Activated T-helper 1 cell treated with anti-CD3 and anti-CD28 coated beads, Interleukin-12 subunit alpha, Interleukin-12 subunit beta, Interleukin-2, Interleukin-4 antibody, amounts not matched to agents 30 ng/mL and 10 ng/mL and 1 ng/mL, durations not matched to agents 14 hours and 24 hours and 36 hours (primary cell): ENCODE measurements around the gene DPP6. TPM values are rescaled to one million over a fixed set of nuclear protein-coding genes. Genes with fewer than 3 reads are reported as not detected.

Experiments used
- DNase-seq: peaks from one replicate; pipeline ENCODE4 v3.0.0; 2021; ENCODE audit warnings: low spot score
- H3K27ac Mint-ChIP-seq: one replicate; pipeline ENCODE4 v1.8.0; 2021; ENCODE audit warnings: mild to moderate bottlenecking, mixed read lengths
- H3K27me3 Mint-ChIP-seq: one replicate; pipeline ENCODE4 v1.8.0; 2022; ENCODE audit warnings: mild to moderate bottlenecking, moderate library complexity, mixed read lengths; ENCODE audit not compliant: insufficient read depth
- H3K36me3 Mint-ChIP-seq: one replicate; pipeline ENCODE4 v1.8.0; 2021; ENCODE audit warnings: low read depth, mixed read lengths
- H3K4me1 Mint-ChIP-seq: one replicate; pipeline ENCODE4 v1.8.0; 2021; ENCODE audit warnings: low read depth, mixed read lengths
- H3K4me3 Mint-ChIP-seq: one replicate; pipeline ENCODE4 v1.8.0; 2021; ENCODE audit warnings: mild to moderate bottlenecking, moderate library complexity, mixed read lengths
- H3K9me3 Mint-ChIP-seq: one replicate; pipeline ENCODE4 v1.8.0; 2021; ENCODE audit warnings: mixed read lengths
- intact Hi-C: fragments of 100-400 bp; cut with micrococcal nuclease; formaldehyde crosslinking; loops from one replicate; pipeline ENCODE4 v1.15.1; 2024
- total RNA-seq: library from RNA; stranded (reverse); gene quantifications from 2 replicates; pipeline ENCODE4 v1.2.3, GENCODE V29; 2022

The DPP6 gene
- total RNA-seq, 1 donor from 2014 or later: not detected

GRCh38 chr7:154310114-154310513 is 257.9 kb downstream of the DPP6 start:
- H3K27ac Mint-ChIP-seq: no peak overlapping the region
- H3K9me3 Mint-ChIP-seq: no peaks in the 10 kb centered on the region
- H3K4me3 Mint-ChIP-seq: no peak overlapping the region
- no peaks in the 10 kb centered on the region for H3K4me1 Mint-ChIP-seq
- no peaks in the 10 kb centered on the region for H3K27me3 Mint-ChIP-seq
- intact Hi-C loops: no loop called here
- H3K36me3 Mint-ChIP-seq: no peaks in the 10 kb centered on the region
- DNase-seq: no peak

GRCh38 chr7:154324196-154324595 is 272.0 kb downstream of the DPP6 start:
- Mint-ChIP-seq H3K27ac (no peak overlapping the region), H3K36me3 (no peaks in the 10 kb centered on the region), H3K27me3 (no peaks in the 10 kb centered on the region), H3K9me3 (peaks cover 6% of the 10 kb centered on the region), H3K4me1 (no peaks in the 10 kb centered on the region), H3K4me3 (no peak overlapping the region)
- no peak for DNase-seq
- intact Hi-C loops: no loop called here

- H3K9me3 Mint-ChIP-seq: peaks cover 19% of the 10 kb centered on the region
- no peaks in the 10 kb centered on the region for H3K36me3 Mint-ChIP-seq
- no peak for DNase-seq
These were observed 274.2 kb downstream of the DPP6 start for GRCh38 chr7:154326421-154326820.

GRCh38 chr7:154330318-154330717 is 278.1 kb downstream of the DPP6 start:
- H3K4me3 Mint-ChIP-seq: no peak overlapping the region
- no peaks in the 10 kb centered on the region for H3K4me1 Mint-ChIP-seq
- intact Hi-C loops: no loop called here
- peaks cover 26% of the 10 kb centered on the region for H3K9me3 Mint-ChIP-seq
- no peaks in the 10 kb centered on the region for H3K36me3 Mint-ChIP-seq
- no peaks in the 10 kb centered on the region for H3K27me3 Mint-ChIP-seq
- DNase-seq: no peak
- no peak overlapping the region for H3K27ac Mint-ChIP-seq

More at GRCh38 chr7:154326421-154326820, 274.2 kb downstream of the DPP6 start:
- no peaks in the 10 kb centered on the region for H3K4me1 Mint-ChIP-seq
- intact Hi-C loops: loop anchor here (2.0 kb wide), 1 partner anchor 36 kb away; no protein-coding TSS in a partner anchor
- no peak overlapping the region for H3K27ac Mint-ChIP-seq
- no peaks in the 10 kb centered on the region for H3K27me3 Mint-ChIP-seq
- no peak overlapping the region for H3K4me3 Mint-ChIP-seq

- DNase-seq: no peak
- Mint-ChIP-seq H3K36me3 (no peaks in the 10 kb centered on the region), H3K27ac (no peak overlapping the region), H3K4me1 (no peaks in the 10 kb centered on the region), H3K4me3 (no peak overlapping the region), H3K27me3 (no peaks in the 10 kb centered on the region), H3K9me3 (peaks cover 26% of the 10 kb centered on the region)
- intact Hi-C loops: no loop called here
These were observed 280.8 kb downstream of the DPP6 start for GRCh38 chr7:154332811-154333580.

GRCh38 chr7:154336295-154336694 is 284.1 kb downstream of the DPP6 start:
- Mint-ChIP-seq H3K27ac (no peak overlapping the region), H3K4me1 (no peaks in the 10 kb centered on the region), H3K4me3 (no peak overlapping the region), H3K9me3 (peaks cover 15% of the 10 kb centered on the region), H3K36me3 (no peaks in the 10 kb centered on the region), H3K27me3 (no peaks in the 10 kb centered on the region)
- DNase-seq: no peak
- intact Hi-C loops: no loop called here

GRCh38 chr7:154338701-154339506 is 286.7 kb downstream of the DPP6 start:
- H3K27me3 Mint-ChIP-seq: no peaks in the 10 kb centered on the region

GRCh38 chr7:154342971-154343633 is 290.9 kb downstream of the DPP6 start:
- Mint-ChIP-seq H3K9me3 (peaks cover 9% of the 10 kb centered on the region), H3K27me3 (no peaks in the 10 kb centered on the region), H3K4me3 (no peak overlapping the region), H3K36me3 (no peaks in the 10 kb centered on the region), H3K4me1 (no peaks in the 10 kb centered on the region), H3K27ac (no peak overlapping the region)
- intact Hi-C loops: no loop called here
- no peak for DNase-seq

More at GRCh38 chr7:154338701-154339506, 286.7 kb downstream of the DPP6 start:
- no peaks in the 10 kb centered on the region for H3K4me1 Mint-ChIP-seq
- H3K9me3 Mint-ChIP-seq: peaks cover 12% of the 10 kb centered on the region
- DNase-seq: no peak
- no peaks in the 10 kb centered on the region for H3K36me3 Mint-ChIP-seq
- H3K27ac Mint-ChIP-seq: no peak overlapping the region
- no peak overlapping the region for H3K4me3 Mint-ChIP-seq
- intact Hi-C loops: no loop called here

GRCh38 chr7:154343778-154344412 is 291.7 kb downstream of the DPP6 start:
- intact Hi-C loops: no loop called here
- Mint-ChIP-seq H3K4me3 (no peak overlapping the region), H3K4me1 (no peaks in the 10 kb centered on the region), H3K27me3 (no peaks in the 10 kb centered on the region), H3K9me3 (peaks cover 9% of the 10 kb centered on the region), H3K36me3 (no peaks in the 10 kb centered on the region), H3K27ac (no peak overlapping the region)
- no peak for DNase-seq

GRCh38 chr7:154345093-154345492 is 292.9 kb downstream of the DPP6 start:
- intact Hi-C loops: no loop called here
- Mint-ChIP-seq H3K27me3 (no peaks in the 10 kb centered on the region), H3K4me3 (no peak overlapping the region), H3K4me1 (no peaks in the 10 kb centered on the region), H3K36me3 (no peaks in the 10 kb centered on the region), H3K27ac (no peak overlapping the region), H3K9me3 (peaks cover 14% of the 10 kb centered on the region)
- no peak for DNase-seq

- no peak for DNase-seq
- H3K36me3 Mint-ChIP-seq: no peaks in the 10 kb centered on the region
- peaks cover 5% of the 10 kb centered on the region for H3K9me3 Mint-ChIP-seq
- no peaks in the 10 kb centered on the region for H3K27me3 Mint-ChIP-seq
- intact Hi-C loops: no loop called here
- H3K4me3 Mint-ChIP-seq: no peak overlapping the region
- no peaks in the 10 kb centered on the region for H3K4me1 Mint-ChIP-seq
- no peak overlapping the region for H3K27ac Mint-ChIP-seq
These were observed 295.6 kb downstream of the DPP6 start for GRCh38 chr7:154347700-154348266.

GRCh38 chr7:154350892-154351291 is 298.7 kb downstream of the DPP6 start:
- intact Hi-C loops: no loop called here
- no peaks in the 10 kb centered on the region for H3K4me1 Mint-ChIP-seq
- no peaks in the 10 kb centered on the region for H3K27me3 Mint-ChIP-seq
- H3K36me3 Mint-ChIP-seq: no peaks in the 10 kb centered on the region
- DNase-seq: no peak
- H3K27ac Mint-ChIP-seq: no peak overlapping the region
- no peak overlapping the region for H3K4me3 Mint-ChIP-seq
- peaks cover 5% of the 10 kb centered on the region for H3K9me3 Mint-ChIP-seq
